ENCODE data around the gene DIP2B. TPM values are rescaled to one million over a fixed set of nuclear protein-coding genes. Genes with fewer than 3 reads are reported as not detected.

DIP2B gene
- total RNA-seq, 1 donor from 2014 or later, result 24.0 TPM

DNA sequence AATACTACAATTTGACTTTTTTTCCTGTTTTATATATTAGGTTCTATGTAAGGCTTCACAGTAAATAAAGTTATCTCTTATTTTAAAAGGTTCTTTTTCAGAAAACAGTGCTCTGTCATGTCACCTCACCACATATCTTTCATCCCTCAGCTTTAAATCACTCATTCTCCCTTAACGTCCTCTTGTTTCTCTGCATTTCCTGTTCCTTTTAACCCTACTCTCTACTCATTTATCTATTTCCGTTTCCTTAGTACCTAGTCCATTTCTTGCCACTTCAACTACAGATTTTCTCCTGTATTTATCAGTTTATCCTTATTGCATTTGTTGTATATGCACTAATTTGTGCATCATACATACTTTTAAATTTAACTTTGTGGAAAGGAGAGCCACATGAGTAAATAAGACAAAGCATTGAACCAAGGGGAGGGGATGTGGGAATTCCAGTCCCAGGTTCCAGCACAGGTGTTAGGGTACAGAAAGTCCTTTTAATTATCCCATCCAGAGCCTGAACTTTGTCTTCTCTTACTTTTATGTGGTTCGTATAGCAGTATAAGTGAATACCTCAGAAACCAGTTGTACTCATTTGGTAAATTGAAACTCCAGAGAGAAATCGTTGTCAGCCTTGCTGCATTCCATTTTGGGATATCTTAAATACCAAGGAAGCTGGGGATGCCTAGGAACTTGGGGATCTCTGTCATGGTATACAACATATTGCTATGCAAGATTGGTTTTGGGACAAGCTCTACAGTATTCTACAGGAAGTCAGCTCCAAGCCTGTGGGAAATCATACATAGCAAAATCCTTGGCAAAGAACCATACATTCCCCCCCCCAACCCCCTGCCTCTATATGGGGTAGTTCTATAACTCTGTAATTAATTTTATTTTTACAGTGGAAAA lies 120.5 kb downstream of the DIP2B start:
- H3K36me3 ChIP-seq (ENCODE audit: control insufficient read depth in 3 of 3, insufficient read depth in 3 of 3, low read length in 3 of 3), result peaks cover 4 to 10% (median 7%) of the 10 kb centered on the region in 3 donors
- H3K9ac ChIP-seq (ENCODE audit: low read depth in 1 of 3, low read length in 3 of 3), result no peak overlapping the region
- peaks cover 15 to 24% (median 15%) of the 10 kb centered on the region in 3 donors for H3K4me1 ChIP-seq (ENCODE audit: control insufficient read depth in 3 of 3, insufficient read depth in 3 of 3, low read length in 3 of 3)
- no peaks in the 10 kb centered on the region for H3K27me3 ChIP-seq (ENCODE audit: control insufficient read depth in 3 of 3, insufficient read depth in 3 of 3, low read length in 3 of 3)
- H3K9me3 ChIP-seq (ENCODE audit: control insufficient read depth in 3 of 3, low read length in 3 of 3), result no peaks in the 10 kb centered on the region
- no peak overlapping the region for H3K4me3 ChIP-seq (ENCODE audit: low read length in 3 of 3)
- no peak overlapping the region for H3K27ac ChIP-seq (ENCODE audit: low read depth, low read length)

DNA sequence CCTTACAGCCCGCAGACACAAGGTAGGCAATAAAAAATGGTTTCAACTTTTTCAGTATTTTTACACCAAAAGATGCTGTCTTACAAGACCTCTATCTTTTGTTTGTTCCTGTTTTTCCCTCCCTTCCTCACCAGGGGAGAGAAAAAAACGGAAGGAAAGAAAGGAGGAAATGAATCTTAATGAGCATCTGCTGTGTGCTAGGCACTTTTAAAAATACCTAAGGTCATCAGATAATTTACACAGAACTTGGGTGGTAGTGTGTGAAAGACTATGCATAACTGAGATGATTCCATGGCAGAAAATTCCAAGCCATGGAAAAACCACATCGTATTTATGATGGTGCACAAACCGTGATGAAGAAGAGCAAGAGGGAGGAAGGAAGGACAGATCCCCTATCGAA lies 121.2 kb downstream of the DIP2B start:
- H3K4me1 ChIP-seq (ENCODE audit: control insufficient read depth in 3 of 3, insufficient read depth in 3 of 3, low read length in 3 of 3), result peaks cover 8 to 16% (median 13%) of the 10 kb centered on the region in 3 donors
- no peak overlapping the region for H3K9ac ChIP-seq (ENCODE audit: low read depth in 1 of 3, low read length in 3 of 3)
- H3K27ac ChIP-seq (ENCODE audit: low read depth, low read length), result no peak overlapping the region
- H3K9me3 ChIP-seq (ENCODE audit: control insufficient read depth in 3 of 3, low read length in 3 of 3), result no peaks in the 10 kb centered on the region
- peaks cover 4 to 10% (median 9%) of the 10 kb centered on the region in 3 donors for H3K36me3 ChIP-seq (ENCODE audit: control insufficient read depth in 3 of 3, insufficient read depth in 3 of 3, low read length in 3 of 3)
- H3K27me3 ChIP-seq (ENCODE audit: control insufficient read depth in 3 of 3, insufficient read depth in 3 of 3, low read length in 3 of 3), result no peaks in the 10 kb centered on the region
- no peak overlapping the region for H3K4me3 ChIP-seq (ENCODE audit: low read length in 3 of 3)

DNA sequence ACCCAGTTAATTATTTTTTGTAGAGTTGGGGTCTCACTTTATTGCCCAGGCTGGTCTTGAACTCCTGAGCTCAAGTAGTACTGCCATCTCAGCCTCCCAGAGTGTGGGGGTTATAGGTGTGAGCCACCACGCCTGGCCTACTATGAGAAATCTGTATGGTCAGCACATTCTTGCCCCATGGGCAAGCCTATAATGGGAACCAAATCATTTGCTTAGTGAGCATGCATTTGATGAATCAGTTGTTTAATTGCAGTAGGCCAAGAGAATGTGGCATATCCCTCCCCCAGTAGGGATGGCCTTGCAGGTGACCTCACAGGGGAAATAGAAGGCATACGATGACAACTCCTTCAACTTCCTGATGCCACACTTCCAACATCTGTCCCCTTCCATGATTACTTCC lies 122.7 kb downstream of the DIP2B start:
- H3K4me3 ChIP-seq (ENCODE audit: low read length in 3 of 3), result no peak overlapping the region
- H3K9me3 ChIP-seq (ENCODE audit: control insufficient read depth in 3 of 3, low read length in 3 of 3), result no peaks in the 10 kb centered on the region
- no peak overlapping the region for H3K27ac ChIP-seq (ENCODE audit: low read depth, low read length)
- peaks cover 5 to 6% (median 6%) of the 10 kb centered on the region in 3 donors for H3K4me1 ChIP-seq (ENCODE audit: control insufficient read depth in 3 of 3, insufficient read depth in 3 of 3, low read length in 3 of 3)
- H3K9ac ChIP-seq (ENCODE audit: low read depth in 1 of 3, low read length in 3 of 3), result no peak overlapping the region
- no peaks in the 10 kb centered on the region for H3K27me3 ChIP-seq (ENCODE audit: control insufficient read depth in 3 of 3, insufficient read depth in 3 of 3, low read length in 3 of 3)
- H3K36me3 ChIP-seq (ENCODE audit: control insufficient read depth in 3 of 3, insufficient read depth in 3 of 3, low read length in 3 of 3), result peaks cover 4 to 10% (median 9%) of the 10 kb centered on the region in 3 donors

DNA sequence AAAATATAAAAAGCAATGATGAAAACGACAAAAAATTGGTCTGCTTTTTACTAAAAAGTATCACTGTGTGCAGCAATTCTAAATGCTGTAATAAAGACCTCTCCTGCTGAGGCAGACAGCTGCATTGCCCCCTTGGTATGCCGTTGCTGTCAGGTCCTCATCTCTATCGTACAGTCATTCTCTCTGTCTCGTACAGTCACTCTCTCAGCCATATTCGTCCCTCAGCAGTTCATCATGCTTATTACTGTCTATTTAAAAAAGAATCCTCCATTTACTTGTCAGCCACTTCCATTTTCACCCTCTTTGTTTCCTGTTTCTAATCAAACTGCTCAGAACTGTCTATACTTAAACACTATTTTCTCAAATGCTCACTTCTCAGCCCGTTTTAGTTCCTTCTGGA lies 123.6 kb downstream of the DIP2B start:
- H3K27me3 ChIP-seq (ENCODE audit: control insufficient read depth in 3 of 3, insufficient read depth in 3 of 3, low read length in 3 of 3), result no peaks in the 10 kb centered on the region
- peaks cover 5 to 6% (median 6%) of the 10 kb centered on the region in 3 donors for H3K4me1 ChIP-seq (ENCODE audit: control insufficient read depth in 3 of 3, insufficient read depth in 3 of 3, low read length in 3 of 3)
- H3K27ac ChIP-seq (ENCODE audit: low read depth, low read length), result no peak overlapping the region
- peaks cover 4 to 10% (median 9%) of the 10 kb centered on the region in 3 donors for H3K36me3 ChIP-seq (ENCODE audit: control insufficient read depth in 3 of 3, insufficient read depth in 3 of 3, low read length in 3 of 3)
- no peak overlapping the region for H3K4me3 ChIP-seq (ENCODE audit: low read length in 3 of 3)
- H3K9ac ChIP-seq (ENCODE audit: low read depth in 1 of 3, low read length in 3 of 3), result no peak overlapping the region
- no peaks in the 10 kb centered on the region for H3K9me3 ChIP-seq (ENCODE audit: control insufficient read depth in 3 of 3, low read length in 3 of 3)

DNA sequence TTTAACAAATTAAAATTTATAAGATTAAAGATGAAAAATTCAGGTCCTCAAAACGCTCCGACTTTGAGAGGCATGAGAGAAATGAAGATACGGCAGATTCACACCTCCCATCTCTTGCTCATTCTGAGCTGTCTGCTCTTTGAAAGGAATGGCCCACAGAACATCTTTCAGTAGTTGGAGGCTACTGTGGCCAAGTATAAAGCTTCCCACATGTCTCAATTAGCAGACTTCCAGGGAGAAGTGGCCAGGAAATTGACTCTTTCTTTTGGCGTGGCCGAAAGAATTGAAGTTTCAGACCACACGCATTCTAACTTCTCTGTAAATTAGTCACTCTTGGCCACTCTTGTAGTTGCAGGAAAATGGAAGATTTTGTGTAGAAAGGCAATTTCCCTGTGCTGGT lies 129.2 kb downstream of the DIP2B start:
- Histone ChIP-seq H3K9me3 (ENCODE audit: control insufficient read depth in 3 of 3, low read length in 3 of 3) (no peaks in the 10 kb centered on the region), H3K9ac (ENCODE audit: low read depth in 1 of 3, low read length in 3 of 3) (no peak overlapping the region), H3K27me3 (ENCODE audit: control insufficient read depth in 3 of 3, insufficient read depth in 3 of 3, low read length in 3 of 3) (no peaks in the 10 kb centered on the region), H3K36me3 (ENCODE audit: control insufficient read depth in 3 of 3, insufficient read depth in 3 of 3, low read length in 3 of 3) (peaks cover 0 to 2% (median 0%) of the 10 kb centered on the region in 3 donors), H3K4me1 (ENCODE audit: control insufficient read depth in 3 of 3, insufficient read depth in 3 of 3, low read length in 3 of 3) (peaks cover 0 to 8% (median 3%) of the 10 kb centered on the region in 3 donors), H3K27ac (ENCODE audit: low read depth, low read length) (no peak overlapping the region), H3K4me3 (ENCODE audit: low read length in 3 of 3) (no peak overlapping the region)

DNA sequence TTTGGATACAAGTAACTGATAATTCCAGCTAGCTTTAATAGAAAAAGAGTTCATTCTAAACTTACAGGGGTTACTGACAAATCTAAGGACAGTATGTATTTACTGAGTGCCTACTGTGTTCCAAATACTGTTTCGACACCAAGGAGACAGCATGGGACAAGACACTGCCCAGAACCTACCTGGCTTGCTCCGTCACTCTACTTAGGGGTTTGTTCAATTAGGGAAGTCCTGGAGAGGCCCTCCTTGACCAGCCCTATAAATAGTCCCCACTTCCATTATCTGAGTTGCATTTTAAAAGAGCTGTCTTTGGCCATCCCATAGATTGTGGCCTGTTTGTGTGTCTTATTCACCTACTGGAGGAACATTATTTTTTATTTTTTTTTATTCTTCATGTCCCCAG lies 129.6 kb downstream of the DIP2B start:
- Histone ChIP-seq H3K9me3 (ENCODE audit: control insufficient read depth in 3 of 3, low read length in 3 of 3) (no peaks in the 10 kb centered on the region), H3K4me3 (ENCODE audit: low read length in 3 of 3) (no peak overlapping the region), H3K4me1 (ENCODE audit: control insufficient read depth in 3 of 3, insufficient read depth in 3 of 3, low read length in 3 of 3) (peaks cover 3 to 8% (median 3%) of the 10 kb centered on the region in 3 donors), H3K27ac (ENCODE audit: low read depth, low read length) (no peak overlapping the region), H3K36me3 (ENCODE audit: control insufficient read depth in 3 of 3, insufficient read depth in 3 of 3, low read length in 3 of 3) (peaks cover 0 to 2% (median 0%) of the 10 kb centered on the region in 3 donors), H3K27me3 (ENCODE audit: control insufficient read depth in 3 of 3, insufficient read depth in 3 of 3, low read length in 3 of 3) (no peaks in the 10 kb centered on the region), H3K9ac (ENCODE audit: low read depth in 1 of 3, low read length in 3 of 3) (no peak overlapping the region)

DNA sequence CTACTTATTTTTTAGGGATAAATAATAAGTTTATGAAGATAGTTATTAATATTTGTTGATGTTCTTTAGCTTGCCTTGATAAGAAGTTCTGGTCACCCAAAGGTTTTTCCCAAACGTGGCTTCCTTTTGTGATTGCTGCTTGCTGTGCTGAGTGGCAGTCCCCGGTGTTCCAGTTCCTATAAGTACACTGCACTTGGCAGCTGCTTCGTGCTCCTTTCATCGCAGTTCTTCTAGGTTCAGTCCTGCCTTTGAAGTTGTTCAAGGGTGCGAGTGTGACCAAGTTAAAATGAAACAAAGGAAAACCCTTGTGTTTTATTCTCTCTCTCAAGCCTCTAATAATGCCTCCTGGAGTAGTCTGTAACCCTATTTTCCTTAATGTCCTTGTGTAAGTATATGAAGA lies 130.6 kb downstream of the DIP2B start:
- H3K9ac ChIP-seq (ENCODE audit: low read depth in 1 of 3, low read length in 3 of 3), result peak overlapping the region in 1 of 3 donors; percentile 0
- no peak overlapping the region for H3K4me3 ChIP-seq (ENCODE audit: low read length in 3 of 3)
- H3K27ac ChIP-seq (ENCODE audit: low read depth, low read length), result no peak overlapping the region
- H3K36me3 ChIP-seq (ENCODE audit: control insufficient read depth in 3 of 3, insufficient read depth in 3 of 3, low read length in 3 of 3), result peaks cover 0 to 2% (median 0%) of the 10 kb centered on the region in 3 donors
- H3K9me3 ChIP-seq (ENCODE audit: control insufficient read depth in 3 of 3, low read length in 3 of 3), result no peaks in the 10 kb centered on the region
- no peaks in the 10 kb centered on the region for H3K27me3 ChIP-seq (ENCODE audit: control insufficient read depth in 3 of 3, insufficient read depth in 3 of 3, low read length in 3 of 3)
- peaks cover 7 to 12% (median 10%) of the 10 kb centered on the region in 3 donors for H3K4me1 ChIP-seq (ENCODE audit: control insufficient read depth in 3 of 3, insufficient read depth in 3 of 3, low read length in 3 of 3)

DNA sequence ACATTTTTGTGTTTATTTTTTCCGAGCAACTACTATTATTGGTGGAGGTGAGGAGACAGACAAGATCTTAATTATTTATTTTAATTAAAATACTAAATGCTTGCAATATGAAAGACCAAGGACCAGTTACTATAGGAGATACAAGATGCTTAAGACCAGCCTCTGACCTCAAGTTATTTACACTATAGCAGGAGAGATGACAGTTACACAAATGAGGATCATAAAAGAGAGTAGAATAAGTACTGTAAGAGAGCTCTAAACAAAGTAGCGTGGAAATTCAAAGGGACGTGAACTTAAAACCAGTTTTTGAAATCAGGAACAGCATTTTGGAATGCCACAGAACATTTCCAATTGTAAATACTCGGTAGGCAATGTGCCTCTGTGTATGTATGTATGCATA lies 131.1 kb downstream of the DIP2B start:
- H3K4me3 ChIP-seq (ENCODE audit: low read length in 3 of 3), result no peak overlapping the region
- H3K27ac ChIP-seq (ENCODE audit: low read depth, low read length), result no peak overlapping the region
- no peaks in the 10 kb centered on the region for H3K27me3 ChIP-seq (ENCODE audit: control insufficient read depth in 3 of 3, insufficient read depth in 3 of 3, low read length in 3 of 3)
- peaks cover 10 to 16% (median 15%) of the 10 kb centered on the region in 3 donors for H3K4me1 ChIP-seq (ENCODE audit: control insufficient read depth in 3 of 3, insufficient read depth in 3 of 3, low read length in 3 of 3)
- H3K36me3 ChIP-seq (ENCODE audit: control insufficient read depth in 3 of 3, insufficient read depth in 3 of 3, low read length in 3 of 3), result peaks cover 0 to under 1% (median 0%) of the 10 kb centered on the region in 3 donors
- H3K9me3 ChIP-seq (ENCODE audit: control insufficient read depth in 3 of 3, low read length in 3 of 3), result no peaks in the 10 kb centered on the region
- H3K9ac ChIP-seq (ENCODE audit: low read depth in 1 of 3, low read length in 3 of 3), result no peak overlapping the region

DNA sequence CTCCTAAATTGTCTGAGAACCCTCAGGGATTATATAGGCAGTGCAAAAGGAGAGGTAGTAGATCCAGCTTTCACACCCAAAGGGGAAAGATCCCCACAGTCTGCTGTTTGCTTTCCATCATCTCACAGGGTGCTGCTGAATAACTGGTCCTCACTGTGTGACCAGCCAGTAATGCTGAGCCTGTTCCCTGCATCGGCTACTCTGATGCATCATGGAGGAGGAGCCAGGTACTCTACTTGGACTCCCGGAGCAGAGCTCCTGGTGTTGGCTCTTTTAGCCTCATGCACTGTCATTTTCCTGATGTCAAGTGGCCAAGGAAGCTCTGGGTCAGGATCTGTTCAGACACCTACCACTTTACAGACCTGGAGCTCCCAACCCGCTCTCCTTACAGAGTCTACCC lies 131.7 kb downstream of the DIP2B start:
- H3K36me3 ChIP-seq (ENCODE audit: control insufficient read depth in 3 of 3, insufficient read depth in 3 of 3, low read length in 3 of 3), result no peaks in the 10 kb centered on the region
- no peaks in the 10 kb centered on the region for H3K27me3 ChIP-seq (ENCODE audit: control insufficient read depth in 3 of 3, insufficient read depth in 3 of 3, low read length in 3 of 3)
- H3K9ac ChIP-seq (ENCODE audit: low read depth in 1 of 3, low read length in 3 of 3), result no peak overlapping the region

DNA sequence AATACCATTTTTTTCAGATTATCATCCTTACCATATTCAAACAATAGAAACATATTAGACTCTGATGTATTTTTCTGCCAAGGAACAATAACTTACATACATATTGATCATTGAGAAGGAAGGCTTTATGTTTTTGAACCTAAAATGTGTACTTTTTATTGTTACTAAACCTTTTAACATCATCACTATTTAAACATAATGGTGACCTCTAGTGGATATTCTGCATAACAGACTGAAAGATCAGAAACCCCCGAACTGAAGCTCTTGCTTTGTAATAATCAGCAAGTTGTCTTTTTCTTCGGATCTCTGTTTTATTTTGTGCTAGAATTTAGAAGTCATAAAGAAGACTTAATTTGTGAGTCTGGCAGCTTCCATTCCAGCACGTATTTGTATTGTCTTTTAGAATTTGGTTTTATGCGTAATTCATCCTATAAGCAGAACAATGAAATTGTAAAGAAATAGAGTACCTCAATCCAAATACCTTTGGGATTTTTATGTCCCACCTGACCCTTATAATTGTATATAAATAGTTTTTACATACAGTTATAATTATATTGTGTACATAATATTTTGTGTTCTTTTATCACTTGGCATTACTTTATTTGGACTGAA lies 133.2 kb downstream of the DIP2B start:
- Histone ChIP-seq H3K27me3 (ENCODE audit: control insufficient read depth in 3 of 3, insufficient read depth in 3 of 3, low read length in 3 of 3) (no peaks in the 10 kb centered on the region), H3K9me3 (ENCODE audit: control insufficient read depth in 3 of 3, low read length in 3 of 3) (no peaks in the 10 kb centered on the region), H3K9ac (ENCODE audit: low read depth in 1 of 3, low read length in 3 of 3) (no peak overlapping the region), H3K4me1 (ENCODE audit: control insufficient read depth in 3 of 3, insufficient read depth in 3 of 3, low read length in 3 of 3) (peaks cover 11 to 21% (median 15%) of the 10 kb centered on the region in 3 donors), H3K27ac (ENCODE audit: low read depth, low read length) (no peak overlapping the region), H3K4me3 (ENCODE audit: low read length in 3 of 3) (no peak overlapping the region), H3K36me3 (ENCODE audit: control insufficient read depth in 3 of 3, insufficient read depth in 3 of 3, low read length in 3 of 3) (no peaks in the 10 kb centered on the region)

More for the DNA sequence above, 131.7 kb downstream of the DIP2B start:
- H3K4me1 ChIP-seq (ENCODE audit: control insufficient read depth in 3 of 3, insufficient read depth in 3 of 3, low read length in 3 of 3), result peaks cover 11 to 19% (median 15%) of the 10 kb centered on the region in 3 donors
- H3K4me3 ChIP-seq (ENCODE audit: low read length in 3 of 3), result no peak overlapping the region
- no peaks in the 10 kb centered on the region for H3K9me3 ChIP-seq (ENCODE audit: control insufficient read depth in 3 of 3, low read length in 3 of 3)
- no peak overlapping the region for H3K27ac ChIP-seq (ENCODE audit: low read depth, low read length)

Data from skeletal muscle tissue (tissue), 4 donors.